Mucosa of rectum (tissue), 2 donors: ENCODE data around the gene GOLGA6A.
"Not testable (repeated sequence)": the region's sequence is repeated elsewhere in the genome, so short reads cannot be mapped to it uniquely, and the experiment has no call there.

ENCODE experiments used
- H3K27ac ChIP-seq, 2 donors: one replicate each; pipeline ENCODE4 v1.7.0; 2013; ENCODE audit warnings: inconsistent platforms in 2 of 2, low read depth in 2 of 2, low read length in 2 of 2
- H3K27me3 ChIP-seq, 2 donors: one replicate each; pipeline ENCODE4 v1.7.0; 2013; ENCODE audit warnings: low read length in 2 of 2; ENCODE audit not compliant: control insufficient read depth in 2 of 2, insufficient read depth in 2 of 2
- H3K36me3 ChIP-seq, 2 donors: one replicate each; pipeline ENCODE4 v1.7.0; 2013; ENCODE audit warnings: low read length in 2 of 2; ENCODE audit not compliant: control insufficient read depth in 2 of 2, insufficient read depth in 2 of 2
- H3K4me1 ChIP-seq, 2 donors: one replicate each; pipeline ENCODE4 v1.7.0; 2013; ENCODE audit warnings: low read length in 2 of 2, mild to moderate bottlenecking in 1 of 2; ENCODE audit not compliant: control insufficient read depth in 2 of 2, insufficient read depth in 2 of 2
- H3K4me3 ChIP-seq, 2 donors: one replicate each; pipeline ENCODE4 v1.7.0; 2013; ENCODE audit warnings: low read length in 2 of 2
- H3K9ac ChIP-seq, 2 donors: one replicate each; pipeline ENCODE4 v1.7.0; 2013; ENCODE audit warnings: low read length in 2 of 2, low read depth in 1 of 2, mild to moderate bottlenecking in 1 of 2
- H3K9me3 ChIP-seq, 2 donors: one replicate each; pipeline ENCODE4 v1.7.0; 2013; ENCODE audit warnings: low read length in 2 of 2; ENCODE audit not compliant: control insufficient read depth in 2 of 2
- donor health status: healthy.
- donor health status: Normal muscosa, but diverticular disease.

The GOLGA6A gene

DNA sequence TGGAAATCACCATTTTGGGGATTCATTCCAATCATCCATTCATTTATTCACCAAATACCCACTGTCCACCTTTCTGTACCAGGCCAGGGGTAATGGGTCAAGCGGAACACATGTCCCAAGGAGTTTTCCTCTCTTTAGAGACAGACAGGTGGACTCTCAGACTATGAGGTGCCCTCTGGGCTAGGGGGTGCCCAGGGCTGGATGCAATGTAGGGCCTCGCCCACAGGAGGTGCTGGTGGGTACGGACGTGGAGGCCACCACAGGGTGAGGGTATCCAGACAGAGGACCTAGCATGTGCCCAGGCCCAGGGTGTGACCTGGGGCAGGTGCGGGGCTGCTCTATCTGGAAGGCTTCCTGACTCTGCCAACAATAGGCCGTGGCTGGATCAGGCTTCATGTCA lies 26.3 kb upstream of the GOLGA6A start:
- not testable (repeated sequence) for H3K4me1 ChIP-seq, H3K4me3 ChIP-seq, H3K36me3 ChIP-seq, H3K27ac ChIP-seq, H3K9me3 ChIP-seq, H3K27me3 ChIP-seq, H3K9ac ChIP-seq

- Histone ChIP-seq H3K4me1 (no peaks in the 10 kb centered on the region), H3K9me3 (no peaks in the 10 kb centered on the region), H3K9ac (no peak overlapping the region), H3K27ac (no peak overlapping the region), H3K4me3 (no peak overlapping the region), H3K36me3 (no peaks in the 10 kb centered on the region), H3K27me3 (no peaks in the 10 kb centered on the region)
Observed at GRCh38 chr15:74108111-74108510, 25.8 kb upstream of the GOLGA6A start.

DNA sequence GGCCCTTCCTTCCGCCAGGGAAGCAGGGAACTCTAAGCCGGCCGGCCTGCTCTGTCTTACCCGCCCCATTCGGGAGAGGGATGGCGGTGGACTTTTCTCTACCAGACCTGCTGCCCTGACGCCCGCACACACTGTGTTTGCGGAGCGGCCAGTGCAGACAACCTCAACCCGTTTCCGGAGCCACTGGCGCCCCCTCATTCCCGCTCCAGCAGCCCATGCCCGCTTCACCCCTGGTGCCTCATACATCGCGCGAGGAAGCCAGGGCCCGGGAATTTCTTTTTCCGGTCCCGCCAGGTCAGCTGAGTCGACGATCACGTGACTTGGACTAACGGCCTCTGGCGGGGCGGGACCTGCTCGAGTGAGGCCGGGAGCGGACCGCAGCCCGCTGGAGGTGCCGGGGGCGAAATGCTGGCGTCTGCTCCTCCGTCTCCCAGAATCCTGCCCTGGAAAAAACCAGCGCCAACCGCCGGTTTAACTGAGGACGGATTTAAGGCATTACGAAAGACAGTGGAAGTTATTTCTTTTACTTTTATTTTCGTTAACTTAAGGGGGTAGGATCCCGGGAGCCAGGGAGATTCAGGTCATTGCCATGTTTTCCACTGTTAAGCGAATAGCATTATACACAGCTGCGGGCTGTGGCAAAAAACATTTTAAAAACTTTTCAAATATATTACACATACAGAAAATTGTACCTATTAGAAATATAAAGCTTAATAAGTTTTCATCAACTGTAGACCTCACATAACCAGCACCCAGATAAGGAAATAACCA lies 17.8 kb upstream of the GOLGA6A start:
- H3K4me1 ChIP-seq, result not testable (repeated sequence)

GRCh38 chr15:74096753-74097474 lies 14.6 kb upstream of the GOLGA6A start:
- H3K9ac ChIP-seq, H3K36me3 ChIP-seq, H3K27me3 ChIP-seq, H3K9me3 ChIP-seq, H3K4me3 ChIP-seq, H3K27ac ChIP-seq, H3K4me1 ChIP-seq: not testable (repeated sequence)

More for the DNA sequence above, 17.8 kb upstream of the GOLGA6A start:
- H3K9ac ChIP-seq, H3K9me3 ChIP-seq, H3K27ac ChIP-seq, H3K27me3 ChIP-seq, H3K36me3 ChIP-seq: not testable (repeated sequence)
- peak overlapping the region; percentile 61 to 65 for H3K4me3 ChIP-seq

DNA sequence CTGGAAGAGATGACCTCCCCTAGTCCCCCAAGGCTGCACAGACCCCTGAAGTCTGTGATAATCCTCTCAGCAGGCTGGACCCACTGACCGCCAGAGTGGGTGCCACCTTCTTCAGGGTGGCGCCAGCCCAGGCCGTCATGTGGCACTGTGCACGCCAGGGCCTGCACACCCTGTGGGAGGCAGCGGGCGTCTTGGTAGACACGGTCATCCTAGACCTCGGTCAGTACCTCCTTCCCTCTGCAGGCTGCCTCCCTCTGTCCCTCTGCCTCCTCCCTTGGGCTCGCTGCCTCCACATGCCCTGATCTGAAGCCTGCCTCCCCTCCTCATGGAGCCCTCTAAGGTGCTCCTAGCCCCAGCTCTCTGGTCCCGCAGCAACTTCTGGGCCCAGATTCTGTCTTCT lies 13.3 kb upstream of the GOLGA6A start:
- H3K9ac ChIP-seq, H3K36me3 ChIP-seq, H3K27ac ChIP-seq, H3K9me3 ChIP-seq, H3K4me3 ChIP-seq, H3K4me1 ChIP-seq, H3K27me3 ChIP-seq: not testable (repeated sequence)

DNA sequence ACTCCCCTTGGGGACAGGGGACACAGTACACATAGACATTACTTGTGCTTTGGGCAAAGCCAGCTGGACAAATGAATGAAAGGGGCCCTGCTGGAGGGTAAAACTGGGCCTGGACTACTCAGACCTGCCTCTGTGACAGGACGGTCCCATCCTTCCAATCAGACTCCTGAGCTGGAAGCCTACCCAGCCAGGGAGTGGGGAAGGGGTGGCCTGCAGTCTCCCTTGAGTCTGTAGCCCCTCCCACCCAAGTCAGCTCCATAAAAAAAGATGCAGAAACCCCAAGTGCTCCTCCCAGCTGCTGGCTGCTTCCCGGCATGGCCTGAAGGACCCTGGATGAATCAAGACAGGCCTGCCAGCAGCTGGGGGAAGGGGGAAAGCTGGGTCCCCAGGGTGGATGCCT lies 12.2 kb upstream of the GOLGA6A start:
- not testable (repeated sequence) for H3K36me3 ChIP-seq, H3K9me3 ChIP-seq

GRCh38 chr15:74075781-74076180 lies 6.6 kb downstream of the GOLGA6A start:
- H3K9ac ChIP-seq, H3K9me3 ChIP-seq, H3K36me3 ChIP-seq, H3K27ac ChIP-seq, H3K27me3 ChIP-seq, H3K4me1 ChIP-seq, H3K4me3 ChIP-seq: not testable (repeated sequence)

More for the DNA sequence above, 12.2 kb upstream of the GOLGA6A start:
- H3K4me3 ChIP-seq, H3K27me3 ChIP-seq, H3K27ac ChIP-seq, H3K9ac ChIP-seq, H3K4me1 ChIP-seq: not testable (repeated sequence)

DNA sequence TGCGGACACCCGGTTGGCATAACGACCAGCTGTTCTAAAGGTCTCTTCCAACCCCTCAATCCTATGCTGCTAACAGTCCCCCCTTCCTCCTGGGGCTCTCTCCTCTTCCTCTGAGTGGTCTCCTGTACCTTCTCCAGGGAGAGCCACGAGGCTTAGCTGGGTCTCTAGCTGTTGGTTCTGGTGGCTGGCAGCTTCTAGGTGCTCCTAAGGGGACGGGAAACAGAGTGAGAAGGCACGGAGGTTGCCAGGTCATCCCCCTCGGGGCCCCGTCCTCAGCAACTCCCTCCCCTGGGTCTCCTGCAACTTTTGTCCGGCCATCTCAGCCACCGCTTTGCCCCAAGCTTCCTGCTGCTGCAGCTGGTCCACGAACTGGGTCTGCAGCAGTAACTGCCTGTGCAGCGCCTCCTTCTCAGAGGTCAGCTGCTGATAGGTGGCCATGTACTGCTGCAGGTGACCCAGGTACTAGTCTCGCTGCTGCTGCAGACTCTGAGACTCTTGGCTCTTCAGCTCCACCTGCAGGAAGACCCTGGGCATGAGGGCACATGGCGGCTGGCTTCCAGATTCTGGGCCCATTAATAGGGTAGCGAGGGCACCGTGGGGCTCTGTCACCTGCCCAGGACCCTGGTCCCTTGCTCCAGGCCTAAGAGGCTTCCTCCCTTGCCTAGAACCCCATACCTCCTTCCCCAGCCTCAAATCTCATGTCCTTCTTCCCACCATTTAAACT lies 9.6 kb downstream of the GOLGA6A start:
- H3K4me1 ChIP-seq, H3K9me3 ChIP-seq, H3K27ac ChIP-seq, H3K4me3 ChIP-seq, H3K36me3 ChIP-seq, H3K9ac ChIP-seq, H3K27me3 ChIP-seq: not testable (repeated sequence)

- H3K27ac ChIP-seq, H3K4me3 ChIP-seq, H3K9me3 ChIP-seq, H3K27me3 ChIP-seq, H3K9ac ChIP-seq, H3K36me3 ChIP-seq, H3K4me1 ChIP-seq: not testable (repeated sequence)
Observed at GRCh38 chr15:74072132-74072531, 10.2 kb downstream of the GOLGA6A start.

DNA sequence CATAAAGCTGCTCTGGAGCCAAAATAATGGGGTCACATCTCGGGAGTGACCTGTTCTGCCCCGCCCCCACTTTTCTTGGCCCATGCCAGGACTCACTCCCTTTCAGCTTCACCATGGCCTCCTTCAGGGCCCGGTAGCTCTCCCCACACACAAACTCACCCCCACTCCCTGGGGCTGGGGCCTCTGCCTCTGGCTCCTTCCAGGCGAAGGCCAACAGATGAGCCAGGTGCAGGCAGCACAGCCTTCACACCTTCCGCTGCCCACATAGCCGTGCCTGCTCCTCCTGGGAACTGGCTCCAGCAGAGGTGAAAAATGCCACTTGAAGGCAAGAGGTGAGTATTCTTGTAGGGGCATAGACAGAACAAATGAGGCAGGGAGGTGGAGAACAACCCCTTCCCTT lies 10.7 kb downstream of the GOLGA6A start:
- not testable (repeated sequence) for H3K4me1 ChIP-seq, H3K9me3 ChIP-seq, H3K9ac ChIP-seq, H3K27ac ChIP-seq, H3K4me3 ChIP-seq, H3K36me3 ChIP-seq, H3K27me3 ChIP-seq
